ENCODE data around the gene ANAPC5. TPM values are rescaled to one million over a fixed set of nuclear protein-coding genes. Genes with fewer than 3 reads are reported as not detected.

ANAPC5 gene, protein sequence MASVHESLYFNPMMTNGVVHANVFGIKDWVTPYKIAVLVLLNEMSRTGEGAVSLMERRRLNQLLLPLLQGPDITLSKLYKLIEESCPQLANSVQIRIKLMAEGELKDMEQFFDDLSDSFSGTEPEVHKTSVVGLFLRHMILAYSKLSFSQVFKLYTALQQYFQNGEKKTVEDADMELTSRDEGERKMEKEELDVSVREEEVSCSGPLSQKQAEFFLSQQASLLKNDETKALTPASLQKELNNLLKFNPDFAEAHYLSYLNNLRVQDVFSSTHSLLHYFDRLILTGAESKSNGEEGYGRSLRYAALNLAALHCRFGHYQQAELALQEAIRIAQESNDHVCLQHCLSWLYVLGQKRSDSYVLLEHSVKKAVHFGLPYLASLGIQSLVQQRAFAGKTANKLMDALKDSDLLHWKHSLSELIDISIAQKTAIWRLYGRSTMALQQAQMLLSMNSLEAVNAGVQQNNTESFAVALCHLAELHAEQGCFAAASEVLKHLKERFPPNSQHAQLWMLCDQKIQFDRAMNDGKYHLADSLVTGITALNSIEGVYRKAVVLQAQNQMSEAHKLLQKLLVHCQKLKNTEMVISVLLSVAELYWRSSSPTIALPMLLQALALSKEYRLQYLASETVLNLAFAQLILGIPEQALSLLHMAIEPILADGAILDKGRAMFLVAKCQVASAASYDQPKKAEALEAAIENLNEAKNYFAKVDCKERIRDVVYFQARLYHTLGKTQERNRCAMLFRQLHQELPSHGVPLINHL
- total RNA-seq: 100 to 1,000 TPM; 109 to 169 (median 147) TPM

DNA sequence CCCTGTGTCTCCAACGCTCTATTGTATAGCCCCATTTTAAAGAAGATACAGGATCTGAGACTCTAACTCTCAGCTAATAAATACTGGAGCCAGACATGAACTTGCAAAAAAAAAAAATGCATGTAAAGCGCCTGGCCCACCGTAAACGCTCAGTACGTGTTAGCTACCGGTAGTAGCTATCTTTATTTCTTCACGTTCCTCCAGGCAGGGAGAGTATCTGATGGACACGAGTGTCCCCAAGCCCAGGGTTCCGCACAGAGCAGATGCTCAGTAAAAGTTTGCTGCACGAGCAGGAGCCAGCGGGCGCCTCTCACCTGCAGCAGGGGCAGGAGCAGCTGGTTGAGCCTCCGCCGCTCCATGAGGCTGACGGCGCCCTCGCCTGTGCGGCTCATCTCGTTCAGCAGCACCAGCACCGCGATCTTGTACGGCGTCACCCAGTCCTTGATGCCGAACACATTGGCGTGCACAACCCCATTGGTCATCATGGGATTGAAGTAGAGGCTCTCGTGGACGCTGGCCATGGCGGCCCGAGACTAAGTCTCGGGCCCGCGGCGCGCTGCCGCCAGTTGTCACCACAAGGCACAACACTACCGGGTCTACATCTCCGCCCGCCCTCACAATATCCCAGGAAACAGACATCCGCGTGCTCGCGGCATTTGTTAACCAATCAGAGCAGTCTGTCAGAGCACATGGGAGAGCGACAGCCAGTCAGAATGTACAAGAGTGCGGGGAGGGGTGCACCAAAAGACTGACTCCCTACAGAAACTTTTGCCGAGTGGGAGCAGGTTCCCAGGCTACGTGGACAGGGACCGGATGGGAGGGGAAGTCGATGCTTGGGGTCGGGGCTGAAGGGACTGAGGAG lies at the start of gene ANAPC5:
Gene ANAPC5 (minus strand): TSS at position 592 of the 862 bp plus-strand sequence. CDS start 71 bp downstream, at position 521.
- H3K4me1 ChIP-seq: no peaks in the 10 kb centered on the region
- H3K27me3 ChIP-seq: no peaks in the 10 kb centered on the region
- DNase-seq (ENCODE audit: low spot score in 2 of 2): peak; percentile 93 to 97
- peak within 1 kb of the TSS; percentile 67 to 91 (median 88) for H3K4me3 ChIP-seq
- intact Hi-C loops (cut with DNase I; ENCODE audit: low total_unique reads): no loop called here
- peak within 1 kb of the TSS; percentile 78 to 89 for H3K27ac ChIP-seq
- no peaks in the 10 kb centered on the region for H3K9me3 ChIP-seq
- no peaks in the 10 kb centered on the region for H3K36me3 ChIP-seq
- TF ChIP-seq POLR2AphosphoS5 (IDR thresholded peaks at IDR 0.05): peak; percentile 45 to 85 (median 66)
- peak; percentile 37 for TF ChIP-seq POLR2A (IDR thresholded peaks at IDR 0.05)
- TF ChIP-seq, protein P1, sequence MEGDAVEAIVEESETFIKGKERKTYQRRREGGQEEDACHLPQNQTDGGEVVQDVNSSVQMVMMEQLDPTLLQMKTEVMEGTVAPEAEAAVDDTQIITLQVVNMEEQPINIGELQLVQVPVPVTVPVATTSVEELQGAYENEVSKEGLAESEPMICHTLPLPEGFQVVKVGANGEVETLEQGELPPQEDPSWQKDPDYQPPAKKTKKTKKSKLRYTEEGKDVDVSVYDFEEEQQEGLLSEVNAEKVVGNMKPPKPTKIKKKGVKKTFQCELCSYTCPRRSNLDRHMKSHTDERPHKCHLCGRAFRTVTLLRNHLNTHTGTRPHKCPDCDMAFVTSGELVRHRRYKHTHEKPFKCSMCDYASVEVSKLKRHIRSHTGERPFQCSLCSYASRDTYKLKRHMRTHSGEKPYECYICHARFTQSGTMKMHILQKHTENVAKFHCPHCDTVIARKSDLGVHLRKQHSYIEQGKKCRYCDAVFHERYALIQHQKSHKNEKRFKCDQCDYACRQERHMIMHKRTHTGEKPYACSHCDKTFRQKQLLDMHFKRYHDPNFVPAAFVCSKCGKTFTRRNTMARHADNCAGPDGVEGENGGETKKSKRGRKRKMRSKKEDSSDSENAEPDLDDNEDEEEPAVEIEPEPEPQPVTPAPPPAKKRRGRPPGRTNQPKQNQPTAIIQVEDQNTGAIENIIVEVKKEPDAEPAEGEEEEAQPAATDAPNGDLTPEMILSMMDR (IDR thresholded peaks at IDR 0.05): peak in 1 of 3 donors; percentile 25

DNA sequence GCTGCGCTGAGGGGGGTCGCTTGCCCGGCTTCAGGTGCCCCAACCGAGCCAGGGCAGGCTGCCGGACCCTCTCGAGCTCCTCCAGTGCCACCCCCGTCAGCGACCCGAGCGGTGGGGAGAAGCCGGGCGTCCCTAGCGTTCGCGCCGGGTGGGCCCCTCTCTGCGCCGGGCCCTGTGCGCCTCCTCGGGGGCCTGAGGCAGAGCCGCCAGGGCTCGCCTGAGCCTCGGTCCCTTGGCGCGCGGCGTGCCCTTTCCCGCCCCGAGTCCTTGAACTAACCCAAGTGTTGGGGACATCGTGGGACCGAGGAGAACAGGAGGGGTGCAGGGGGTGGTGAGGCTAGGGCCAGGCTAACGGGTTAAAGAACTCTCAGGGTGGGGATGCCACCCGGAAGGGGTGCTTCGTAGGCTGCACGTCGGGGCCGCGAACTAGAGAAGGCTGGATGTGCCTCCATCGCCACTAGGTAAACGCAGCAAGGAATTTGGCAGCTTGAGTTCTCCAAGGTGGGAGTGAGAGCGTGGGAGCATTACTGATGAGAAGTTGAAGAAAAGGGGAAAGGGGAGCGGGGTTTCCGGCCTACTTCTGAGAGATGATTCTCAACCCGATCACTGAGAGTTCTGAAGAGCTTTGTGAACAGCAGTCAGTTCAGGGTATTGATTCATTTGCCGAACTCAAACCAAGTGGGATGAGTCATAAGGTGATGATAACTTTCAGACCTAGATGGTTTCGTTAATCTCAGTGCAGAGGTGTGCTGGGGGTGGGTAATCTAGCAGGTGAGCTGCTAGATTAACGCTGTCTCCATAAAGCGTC lies 48.3 kb upstream of the ANAPC5 start:
- intact Hi-C loops (cut with DNase I; ENCODE audit: low total_unique reads): no loop called here
- no peaks in the 10 kb centered on the region for H3K4me1 ChIP-seq
- H3K9me3 ChIP-seq: no peaks in the 10 kb centered on the region
- H3K27me3 ChIP-seq: no peaks in the 10 kb centered on the region
- H3K27ac ChIP-seq: peak overlapping the region; percentile 95 to 97
- peak in 1 of 2 donors; percentile 20 for DNase-seq (ENCODE audit: low spot score in 2 of 2)
- TF ChIP-seq POLR2A (IDR thresholded peaks at IDR 0.05) (no peak), POLR2AphosphoS5 (IDR thresholded peaks at IDR 0.05) (no peak)
- TF ChIP-seq, protein P1 (IDR thresholded peaks at IDR 0.05): no peak
- H3K36me3 ChIP-seq: no peaks in the 10 kb centered on the region
- H3K4me3 ChIP-seq: peak overlapping the region; percentile 93 to 98 (median 93)

DNA sequence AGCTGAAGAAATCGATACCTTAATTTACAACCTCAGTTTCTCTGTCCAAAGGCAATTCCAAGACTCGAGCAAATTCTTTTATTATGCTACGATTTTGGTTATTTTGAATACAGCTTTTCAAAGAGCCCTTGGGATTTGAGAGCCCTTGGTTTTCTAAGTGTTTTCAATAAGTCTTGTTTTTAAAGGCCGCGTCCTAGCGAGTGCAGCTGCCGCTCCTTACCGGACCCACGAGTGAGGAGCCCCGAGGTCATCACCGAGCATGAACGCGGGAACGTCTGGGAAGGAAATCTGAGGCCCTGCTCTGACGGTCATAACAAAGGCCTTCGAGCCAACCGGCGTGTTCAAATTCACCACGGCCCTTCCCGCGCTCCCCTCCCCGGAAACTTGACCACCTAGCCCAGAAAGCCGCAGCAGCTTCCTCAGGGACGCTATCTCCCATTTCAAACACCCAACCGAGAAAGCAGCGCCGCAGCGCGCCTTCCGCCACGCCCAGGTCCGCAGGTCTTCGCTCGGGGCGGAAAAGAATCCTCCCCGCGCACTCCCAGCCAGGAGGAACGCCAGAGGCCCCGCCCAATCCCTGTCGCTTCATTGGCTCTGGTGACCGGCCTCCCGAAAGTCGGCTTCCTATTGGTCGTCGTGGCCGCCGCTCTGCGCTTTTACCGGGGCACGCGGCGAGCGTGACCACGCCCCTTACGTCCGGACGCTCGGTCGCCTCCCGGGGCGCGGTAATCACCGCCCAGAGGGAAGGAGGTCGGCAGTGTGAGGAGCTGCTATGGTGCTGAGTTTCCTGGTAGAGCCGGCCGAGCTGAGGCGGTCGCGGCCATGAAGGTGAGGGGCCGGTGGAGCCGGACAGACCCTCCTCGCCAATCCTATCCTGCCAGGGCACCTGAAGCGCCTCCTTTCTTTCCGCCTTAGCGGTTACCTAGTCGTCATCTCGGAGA lies 47.5 kb upstream of the ANAPC5 start, which contains the start of gene RNF34:
Gene RNF34 (plus strand): TSS at position 728 of the 941 bp plus-strand sequence. CDS start 95 bp downstream, at position 823.
- H3K36me3 ChIP-seq: no peaks in the 10 kb centered on the region
- H3K4me3 ChIP-seq: peak within 1 kb of the TSS; percentile 93 to 98 (median 93)
- intact Hi-C loops (cut with DNase I; ENCODE audit: low total_unique reads): no loop called here
- no peaks in the 10 kb centered on the region for H3K9me3 ChIP-seq
- peak; percentile 97 to 98 for DNase-seq (ENCODE audit: low spot score in 2 of 2)
- H3K4me1 ChIP-seq: no peaks in the 10 kb centered on the region
- H3K27me3 ChIP-seq: no peaks in the 10 kb centered on the region
- TF ChIP-seq, protein P1 (IDR thresholded peaks at IDR 0.05): no peak
- TF ChIP-seq POLR2AphosphoS5 (IDR thresholded peaks at IDR 0.05) (peak; percentile 78 to 96 (median 89)), POLR2A (IDR thresholded peaks at IDR 0.05) (peak; percentile 89)
- peak within 1 kb of the TSS; percentile 95 to 97 for H3K27ac ChIP-seq

DNA sequence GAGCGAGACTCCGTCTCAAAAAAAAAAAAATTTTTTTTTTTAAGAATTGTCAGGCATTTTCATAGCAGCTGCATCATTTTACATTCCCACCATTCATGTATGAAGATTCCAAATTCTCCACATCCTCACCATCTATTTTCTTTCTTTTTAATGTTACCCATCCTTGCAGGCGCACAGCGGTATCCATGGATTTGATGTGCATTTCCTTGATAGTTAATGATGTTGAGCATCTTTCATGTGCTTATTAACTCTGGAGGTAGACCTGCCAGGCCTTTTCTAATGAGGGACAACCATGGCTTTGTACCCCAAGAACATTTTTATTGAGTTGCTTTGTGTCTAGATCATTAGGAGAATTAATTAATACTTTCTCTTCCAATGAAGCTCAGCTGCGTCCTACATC lies 46.1 kb upstream of the ANAPC5 start:
- H3K9me3 ChIP-seq: no peaks in the 10 kb centered on the region
- intact Hi-C loops (cut with DNase I; ENCODE audit: low total_unique reads): no loop called here
- no peaks in the 10 kb centered on the region for H3K27me3 ChIP-seq
- TF ChIP-seq POLR2AphosphoS5 (IDR thresholded peaks at IDR 0.05) (no peak), POLR2A (IDR thresholded peaks at IDR 0.05) (no peak)
- TF ChIP-seq, protein P1 (IDR thresholded peaks at IDR 0.05): no peak
- DNase-seq (ENCODE audit: low spot score in 2 of 2): no peak
- no peaks in the 10 kb centered on the region for H3K4me1 ChIP-seq
- H3K36me3 ChIP-seq: no peaks in the 10 kb centered on the region
- no peak overlapping the region for H3K27ac ChIP-seq
- H3K4me3 ChIP-seq: no peak overlapping the region
